GM23338 (cell line): ENCODE data around the gene CHD8.

Source experiments
- CREB1 ChIP-seq: fragments of 250-450 bp; sonication (Bioruptor Pico); IDR thresholded peaks from 2 replicates; pipeline ENCODE4 v1.5.0; 2020; ENCODE audit warnings: low read depth, mild to moderate bottlenecking, moderate library complexity
- CTCF ChIP-seq, 2 experiments: fragments of 200-600 bp in 1 of 2; sonication (generic) in 1 of 2; conservative IDR thresholded peaks; 2 replicates each; pipeline versions ENCODE4 v1.5.1 to v1.6.1; 2016 to 2017; ENCODE audit warnings: antibody characterized with exemption in 2 of 2, low read depth in 2 of 2, mild to moderate bottlenecking in 2 of 2, moderate library complexity in 1 of 2
- EZH2 ChIP-seq: fragments of 200-600 bp; sonication (generic); IDR thresholded peaks from one replicate; pipeline ENCODE4 v1.8.0; 2017; ENCODE audit warnings: antibody characterized with exemption, mild to moderate bottlenecking, low read depth; ENCODE audit not compliant: unreplicated experiment
- EZH2phosphoT487 ChIP-seq: fragments of 200-600 bp; sonication (generic); IDR thresholded peaks from one replicate; pipeline ENCODE4 v1.8.1; 2018; ENCODE audit warnings: antibody characterized with exemption; ENCODE audit not compliant: unreplicated experiment
- NANOG ChIP-seq: IDR thresholded peaks from 2 replicates; pipeline ENCODE4 v1.6.1; 2016; ENCODE audit warnings: antibody characterized with exemption, borderline replicate concordance
- POLR2AphosphoS5 ChIP-seq: IDR thresholded peaks from 2 replicates; pipeline ENCODE4 v1.6.1; 2016; ENCODE audit warnings: antibody characterized with exemption, low read depth
- REST ChIP-seq: IDR thresholded peaks from one replicate; pipeline ENCODE4 v1.6.1; 2018; ENCODE audit warnings: antibody characterized with exemption; ENCODE audit not compliant: unreplicated experiment
- STAT1 ChIP-seq: IDR thresholded peaks from one replicate; pipeline ENCODE4 v1.6.1; 2016; ENCODE audit warnings: antibody characterized with exemption; ENCODE audit not compliant: unreplicated experiment
- ZNF114 ChIP-seq: fragments of 250-450 bp; sonication (Bioruptor Pico); IDR thresholded peaks from 2 replicates; pipeline ENCODE4 v1.5.0; 2020; ENCODE audit warnings: mild to moderate bottlenecking, moderate library complexity

- no peak for TF ChIP-seq CTCF (conservative IDR thresholded peaks at IDR 0.05; ENCODE audit: low read depth in 2 of 2)
- no peak for TF ChIP-seq EZH2phosphoT487
- TF ChIP-seq POLR2AphosphoS5: no peak
- no peak for TF ChIP-seq REST
- TF ChIP-seq EZH2: no peak
- no peak for TF ChIP-seq CREB1 (CRISPR knock-in tag)
- no peak for TF ChIP-seq STAT1
- TF ChIP-seq NANOG: no peak
- TF ChIP-seq ZNF114 (CRISPR knock-in tag): no peak
These were observed 105.4 kb downstream of the CHD8 start for GRCh38 chr14:21350539-21350938.
